Esophagus squamous epithelium (tissue), 5 donors: ENCODE results near the gene SCGB1D2. TPM values are rescaled to one million over a fixed set of nuclear protein-coding genes. Genes with fewer than 3 reads are reported as not detected.

Source experiments
- DNase-seq: peaks from one replicate; lab custom pipeline; 2025; lab: John Stamatoyannopoulos, UW
- H3K27ac ChIP-seq, 4 donors: fragments of 200-600 bp; sonication (generic); one replicate each; pipeline ENCODE4 v1.5.1; 2016 to 2019; ENCODE audit warnings: mild to moderate bottlenecking in 1 of 4
- H3K27me3 ChIP-seq, 4 donors: fragments of 200-600 bp; sonication (generic); 1 replicate in 3 of 4; 2 replicates in 1 of 4; pipeline versions ENCODE4 v1.5.1 to v1.6.0; 2017 to 2021; ENCODE audit warnings: antibody characterized with exemption in 1 of 4
- H3K36me3 ChIP-seq, 3 donors: fragments of 200-600 bp; sonication (generic); one replicate each; pipeline ENCODE4 v1.5.1; 2016 to 2019
- H3K4me1 ChIP-seq, 3 donors: fragments of 200-600 bp; sonication (generic); one replicate each; pipeline ENCODE4 v1.5.1; 2017 to 2019
- H3K4me3 ChIP-seq, 4 donors: fragments of 200-600 bp; sonication (generic); 1 replicate in 3 of 4; 2 replicates in 1 of 4; pipeline ENCODE4 v1.5.1; 2016 to 2019; ENCODE audit warnings: mild to moderate bottlenecking in 2 of 4, moderate library complexity in 1 of 4
- H3K9me3 ChIP-seq, 3 donors: fragments of 200-600 bp; sonication (generic); one replicate each; pipeline ENCODE4 v1.5.1; 2016 to 2019
- POLR2A ChIP-seq, 4 donors: fragments of 450-650 bp; IDR thresholded peaks; one replicate each; pipeline ENCODE4 v1.6.1; 2017; ENCODE audit warnings: antibody characterized with exemption in 4 of 4, mild to moderate bottlenecking in 4 of 4, moderate library complexity in 3 of 4
- WGBS, 2 donors: methylation state at CpG; one replicate each; pipeline ENCODE4 v1.1.5; 2018; 5-methylcytosine and 5-hydroxymethylcytosine counted together
- intact Hi-C: fragments of 100-400 bp; cut with DNase I; formaldehyde crosslinking; loops from one replicate; pipeline ENCODE4 v1.15.0; 2022
- total RNA-seq, 4 donors: library from RNA; depleted of rRNA; stranded (reverse); fragments of >200 nt; gene quantifications; one replicate each; pipeline ENCODE4 v1.1.0, GENCODE V29; 2016
- TF ChIP-seq, protein P1 (sequence below), 6 experiments: fragments of 450-650 bp in 4 of 6; fragments of 200-600 bp in 2 of 6; sonication (generic) in 2 of 6; IDR thresholded peaks; one replicate each; pipeline ENCODE4 v1.5.1; 2016 to 2019; ENCODE audit warnings: antibody characterized with exemption in 6 of 6, mild to moderate bottlenecking in 4 of 6, moderate library complexity in 4 of 6
- donor health status: DM: yes; HTN: yes; CAD: no.

The SCGB1D2 gene
- total RNA-seq, 4 donors from 2014 or later, result 1.5 TPM; not detected in 3

DNA sequence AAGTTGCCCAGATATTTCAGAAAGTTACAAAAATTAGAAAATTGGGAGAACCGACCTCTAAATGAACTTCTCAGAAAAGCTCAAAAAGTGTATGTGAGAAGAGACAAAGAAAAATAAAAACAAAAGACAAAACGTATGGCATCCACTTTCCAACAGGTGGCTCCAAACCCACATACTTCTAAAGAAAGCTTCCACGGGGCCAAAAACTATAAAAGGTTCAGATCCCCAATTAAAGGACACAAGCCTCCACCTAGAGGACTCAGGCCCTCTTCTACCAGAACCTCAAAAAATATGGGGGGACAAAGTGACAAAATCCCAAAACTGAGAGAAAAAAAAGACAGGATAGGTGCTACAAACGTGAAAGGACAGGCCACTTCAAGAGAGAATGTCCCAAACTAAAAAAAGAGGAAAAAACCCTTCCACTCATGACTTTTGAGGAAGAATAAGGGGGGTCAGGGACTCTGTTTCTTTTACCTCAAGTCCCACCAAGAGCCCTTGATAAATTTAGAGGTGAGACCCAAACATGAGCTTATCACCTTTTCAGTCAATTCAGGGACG lies 24.8 kb upstream of the SCGB1D2 start:
- H3K36me3 ChIP-seq, result no peaks in the 10 kb centered on the region
- intact Hi-C loops, result no loop called here
- no peak overlapping the region for H3K27ac ChIP-seq
- TF ChIP-seq POLR2A (IDR thresholded peaks at IDR 0.05), result no peak
- TF ChIP-seq, protein P1, sequence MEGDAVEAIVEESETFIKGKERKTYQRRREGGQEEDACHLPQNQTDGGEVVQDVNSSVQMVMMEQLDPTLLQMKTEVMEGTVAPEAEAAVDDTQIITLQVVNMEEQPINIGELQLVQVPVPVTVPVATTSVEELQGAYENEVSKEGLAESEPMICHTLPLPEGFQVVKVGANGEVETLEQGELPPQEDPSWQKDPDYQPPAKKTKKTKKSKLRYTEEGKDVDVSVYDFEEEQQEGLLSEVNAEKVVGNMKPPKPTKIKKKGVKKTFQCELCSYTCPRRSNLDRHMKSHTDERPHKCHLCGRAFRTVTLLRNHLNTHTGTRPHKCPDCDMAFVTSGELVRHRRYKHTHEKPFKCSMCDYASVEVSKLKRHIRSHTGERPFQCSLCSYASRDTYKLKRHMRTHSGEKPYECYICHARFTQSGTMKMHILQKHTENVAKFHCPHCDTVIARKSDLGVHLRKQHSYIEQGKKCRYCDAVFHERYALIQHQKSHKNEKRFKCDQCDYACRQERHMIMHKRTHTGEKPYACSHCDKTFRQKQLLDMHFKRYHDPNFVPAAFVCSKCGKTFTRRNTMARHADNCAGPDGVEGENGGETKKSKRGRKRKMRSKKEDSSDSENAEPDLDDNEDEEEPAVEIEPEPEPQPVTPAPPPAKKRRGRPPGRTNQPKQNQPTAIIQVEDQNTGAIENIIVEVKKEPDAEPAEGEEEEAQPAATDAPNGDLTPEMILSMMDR (IDR thresholded peaks at IDR 0.05), result peak in 5 of 6 experiments; percentile 8 to 60 (median 31)
- H3K4me1 ChIP-seq, result no peaks in the 10 kb centered on the region
- H3K4me3 ChIP-seq, result no peak overlapping the region
- H3K9me3 ChIP-seq, result peaks cover 0 to 6% (median 0%) of the 10 kb centered on the region in 3 donors
- peaks cover 0 to 5% (median 0%) of the 10 kb centered on the region in 4 donors for H3K27me3 ChIP-seq
- WGBS, 2 donors, result 28 to 42% methylated on average over 5 of the region's 5 CpGs
- DNase-seq, result no peak

DNA sequence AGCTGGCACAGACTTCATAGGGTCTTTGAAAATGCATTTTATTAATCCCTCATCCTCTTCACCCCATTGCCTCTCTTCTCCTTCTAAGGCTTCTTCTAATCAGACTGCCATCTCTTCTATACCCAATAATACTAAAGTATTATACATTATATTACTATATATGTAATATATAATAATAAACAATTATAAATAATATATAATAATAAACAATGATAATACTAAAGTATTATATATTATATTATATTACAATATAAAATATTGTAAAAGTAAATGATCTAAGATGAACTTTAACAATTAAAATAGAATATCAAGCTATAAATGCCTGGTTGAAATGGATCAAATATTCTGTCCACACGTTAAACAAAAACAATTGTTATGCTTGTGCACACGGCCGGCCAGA lies 20.5 kb upstream of the SCGB1D2 start:
- WGBS, 2 donors, result 89 to 90% methylated on average over 3 of the region's 3 CpGs
- no peak for TF ChIP-seq POLR2A (IDR thresholded peaks at IDR 0.05)
- TF ChIP-seq, protein P1 (IDR thresholded peaks at IDR 0.05), result no peak
- intact Hi-C loops, result no loop called here

DNA sequence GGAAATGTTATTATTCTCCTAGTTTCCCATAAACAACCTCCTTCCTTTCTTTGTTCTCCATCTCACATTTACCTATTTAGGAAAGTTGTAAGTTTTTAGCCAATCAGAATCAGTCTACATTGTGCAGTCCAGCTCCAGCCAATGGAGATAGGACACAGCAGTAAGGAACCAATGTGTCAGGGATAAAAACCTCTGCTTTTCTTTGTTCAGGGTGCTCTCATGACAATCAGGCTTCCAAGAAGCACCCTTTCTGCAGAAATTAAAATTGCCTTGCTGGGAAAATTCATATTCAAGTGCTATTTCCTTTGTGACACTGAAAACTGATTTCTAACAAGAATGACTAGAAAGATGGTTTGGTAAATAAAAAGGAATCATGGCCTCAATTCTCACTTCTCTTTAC lies 18.9 kb upstream of the SCGB1D2 start:
- Histone ChIP-seq H3K27ac (no peak overlapping the region), H3K36me3 (no peaks in the 10 kb centered on the region), H3K9me3 (peaks cover 0 to 32% (median 25%) of the 10 kb centered on the region in 3 donors), H3K4me3 (no peak overlapping the region), H3K4me1 (no peaks in the 10 kb centered on the region), H3K27me3 (peaks cover 0 to 4% (median 0%) of the 10 kb centered on the region in 4 donors)
- intact Hi-C loops, result no loop called here
- DNase-seq, result no peak
- TF ChIP-seq POLR2A (IDR thresholded peaks at IDR 0.05), result no peak
- TF ChIP-seq, protein P1 (IDR thresholded peaks at IDR 0.05), result no peak

More for the DNA sequence above, 20.5 kb upstream of the SCGB1D2 start:
- Histone ChIP-seq H3K36me3 (no peaks in the 10 kb centered on the region), H3K27ac (no peak overlapping the region), H3K4me3 (no peak overlapping the region), H3K4me1 (no peaks in the 10 kb centered on the region), H3K9me3 (peaks cover 0 to 32% (median 25%) of the 10 kb centered on the region in 3 donors), H3K27me3 (peaks cover 0 to 4% (median 0%) of the 10 kb centered on the region in 4 donors)
- no peak for DNase-seq

DNA sequence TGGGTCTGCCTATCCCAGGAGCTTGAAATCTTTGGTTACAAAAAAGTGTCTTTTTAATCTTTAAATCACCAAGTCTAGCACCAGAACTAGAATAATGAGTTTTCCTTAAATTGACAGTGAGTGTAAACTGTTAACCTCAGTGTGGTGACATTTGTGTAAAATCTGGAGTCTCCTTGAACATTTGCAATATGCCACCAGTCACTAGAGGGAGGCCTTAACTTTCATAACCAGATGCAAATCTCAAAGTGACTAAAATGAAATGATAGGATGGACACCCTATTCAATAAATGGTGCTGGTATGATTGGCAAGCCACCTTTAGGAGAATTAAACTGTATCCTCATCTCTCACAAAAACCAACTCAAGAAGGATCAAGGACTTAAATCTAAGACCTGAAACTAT lies 8.3 kb upstream of the SCGB1D2 start:
- TF ChIP-seq, protein P1 (IDR thresholded peaks at IDR 0.05), result peak in 1 of 6 experiments; percentile 31
- TF ChIP-seq POLR2A (IDR thresholded peaks at IDR 0.05), result no peak
- Histone ChIP-seq H3K27ac (no peak overlapping the region), H3K36me3 (no peaks in the 10 kb centered on the region), H3K9me3 (no peaks in the 10 kb centered on the region), H3K4me1 (no peaks in the 10 kb centered on the region), H3K4me3 (no peak overlapping the region), H3K27me3 (peaks cover 0 to 42% (median 0%) of the 10 kb centered on the region in 4 donors)
- no peak for DNase-seq
- intact Hi-C loops, result no loop called here

DNA sequence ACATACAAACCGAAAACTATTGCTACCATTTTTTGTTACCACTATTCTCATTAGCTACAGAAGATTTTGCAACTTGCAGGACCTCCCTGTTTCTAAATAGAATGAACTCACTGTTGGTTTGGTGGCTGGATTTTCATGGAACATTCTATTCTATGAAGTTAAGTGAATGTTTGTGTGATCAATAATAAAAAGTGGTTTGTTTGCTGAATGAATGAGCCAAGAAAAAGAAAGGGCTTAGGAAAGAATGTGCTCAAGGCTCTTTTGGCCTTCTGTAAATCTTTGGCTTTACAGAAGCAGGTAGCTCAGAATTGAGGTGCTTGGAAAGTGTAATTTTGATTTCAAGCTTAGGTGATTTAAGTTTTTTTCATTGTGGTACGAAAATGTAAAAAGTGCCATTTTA lies 5.9 kb upstream of the SCGB1D2 start:
- no peak overlapping the region for H3K4me3 ChIP-seq
- TF ChIP-seq, protein P1 (IDR thresholded peaks at IDR 0.05), result no peak
- no peak for TF ChIP-seq POLR2A (IDR thresholded peaks at IDR 0.05)
- no peaks in the 10 kb centered on the region for H3K9me3 ChIP-seq
- intact Hi-C loops, result no loop called here
- no peaks in the 10 kb centered on the region for H3K4me1 ChIP-seq
- WGBS, 2 donors, result 35 to 39% methylated on average over 2 of the region's 2 CpGs
- H3K36me3 ChIP-seq, result no peaks in the 10 kb centered on the region
- no peak overlapping the region for H3K27ac ChIP-seq
- no peak for DNase-seq
- H3K27me3 ChIP-seq, result peaks cover 0 to 60% (median 0%) of the 10 kb centered on the region in 4 donors
